Embryonic facial prominence (tissue), 1 donor: ENCODE data around the gene ZFYVE28.
"Not testable (repeated sequence)": the region's sequence is repeated elsewhere in the genome, so short reads cannot be mapped to it uniquely, and the experiment has no call there.

Experiments
- DNase-seq: peaks from one replicate; pipeline ENCODE4 v3.0.0-alpha.2; 2016; ENCODE audit errors: extremely low spot score

ZFYVE28 gene

GRCh38 chr4:2417765-2418649, at the start of gene ZFYVE28:
ZFYVE28 (minus strand) TSS chr4:2418645; CDS start chr4:2418323, 322 bp downstream.
- DNase-seq = no peak

GRCh38 chr4:2465544-2465943, 47.1 kb upstream of the ZFYVE28 start:
- DNase-seq = not testable (repeated sequence)

- DNase-seq = no peak
These were observed 46.6 kb upstream of the ZFYVE28 start for GRCh38 chr4:2465032-2465431.

- no peak for DNase-seq
These were observed 44.7 kb upstream of the ZFYVE28 start for GRCh38 chr4:2462992-2463762.

GRCh38 chr4:2462218-2462991, 44.0 kb upstream of the ZFYVE28 start:
- DNase-seq = no peak

GRCh38 chr4:2461246-2461960, 43.0 kb upstream of the ZFYVE28 start:
- no peak for DNase-seq

GRCh38 chr4:2459589-2460349, 41.3 kb upstream of the ZFYVE28 start:
- DNase-seq = no peak

GRCh38 chr4:2458546-2459491, 40.4 kb upstream of the ZFYVE28 start:
- DNase-seq = no peak

GRCh38 chr4:2457481-2458295, 39.2 kb upstream of the ZFYVE28 start:
- no peak for DNase-seq

- DNase-seq = no peak
These were observed 33.7 kb upstream of the ZFYVE28 start for GRCh38 chr4:2451821-2452785.

GRCh38 chr4:2451036-2451520, 32.6 kb upstream of the ZFYVE28 start:
- DNase-seq = no peak

- no peak for DNase-seq
These were observed 32.1 kb upstream of the ZFYVE28 start for GRCh38 chr4:2450394-2451035.

GRCh38 chr4:2449511-2450392, 31.3 kb upstream of the ZFYVE28 start:
- no peak for DNase-seq

- no peak for DNase-seq
These were observed 30.6 kb upstream of the ZFYVE28 start for GRCh38 chr4:2449051-2449450.

- no peak for DNase-seq
These were observed 30.1 kb upstream of the ZFYVE28 start for GRCh38 chr4:2448589-2448988.
